HG03558 (cell line): Measurements from ENCODE around the gene TRIM66.

Source experiments
- ATAC-seq: cut with Tn5 transposase; IDR thresholded peaks from one replicate; pipeline ENCODE4 v1.9.1; 2021; ENCODE audit warnings: moderate number of reproducible peaks; ENCODE audit not compliant: unreplicated experiment; ENCODE audit errors: extremely low read depth

Gene TRIM66

DNA sequence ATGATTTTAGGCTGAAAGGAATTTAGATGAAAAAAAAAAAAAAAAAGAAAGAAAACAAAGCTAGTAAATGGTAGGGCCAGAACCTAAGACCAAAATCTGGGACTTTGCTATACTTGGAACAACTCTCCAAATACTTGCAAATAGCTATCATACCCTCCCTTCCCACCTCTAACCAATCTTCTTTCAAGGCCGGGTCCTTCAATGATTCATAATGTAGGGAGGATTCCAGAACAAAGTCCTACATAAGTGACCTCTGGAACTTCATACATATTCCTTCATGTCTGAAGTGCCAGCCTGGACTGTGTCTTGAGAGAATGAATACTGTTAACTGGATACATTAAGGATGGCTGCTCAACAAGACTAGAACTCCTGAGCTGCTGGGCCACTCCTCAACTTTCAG, 98.4 kb downstream of the TRIM66 start:
- ATAC-seq = no peak

DNA sequence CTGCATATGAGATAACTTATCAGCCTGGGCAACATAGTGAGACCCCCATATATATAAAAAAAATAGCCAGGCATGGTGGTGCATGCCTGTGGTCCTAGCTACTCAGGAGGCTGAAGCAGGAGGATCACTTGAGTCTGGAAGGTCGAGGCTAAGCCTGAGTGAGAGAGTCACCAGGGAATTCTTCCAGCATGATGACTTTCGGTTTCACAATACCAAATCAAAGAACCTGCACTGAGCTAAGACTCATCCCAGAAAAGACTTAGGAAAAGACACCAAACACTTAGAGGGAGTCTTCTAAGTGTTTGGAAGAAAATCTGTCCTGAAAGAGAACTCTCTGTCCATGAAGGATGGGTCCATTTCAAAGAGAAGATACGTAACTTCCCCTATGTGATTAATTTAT, 101.2 kb downstream of the TRIM66 start:
- no peak for ATAC-seq

GRCh38 chr11:8577791-8578581, 104.5 kb downstream of the TRIM66 start:
- no peak for ATAC-seq

- ATAC-seq = no peak
Measured at GRCh38 chr11:8574798-8575197, 107.7 kb downstream of the TRIM66 start.

DNA sequence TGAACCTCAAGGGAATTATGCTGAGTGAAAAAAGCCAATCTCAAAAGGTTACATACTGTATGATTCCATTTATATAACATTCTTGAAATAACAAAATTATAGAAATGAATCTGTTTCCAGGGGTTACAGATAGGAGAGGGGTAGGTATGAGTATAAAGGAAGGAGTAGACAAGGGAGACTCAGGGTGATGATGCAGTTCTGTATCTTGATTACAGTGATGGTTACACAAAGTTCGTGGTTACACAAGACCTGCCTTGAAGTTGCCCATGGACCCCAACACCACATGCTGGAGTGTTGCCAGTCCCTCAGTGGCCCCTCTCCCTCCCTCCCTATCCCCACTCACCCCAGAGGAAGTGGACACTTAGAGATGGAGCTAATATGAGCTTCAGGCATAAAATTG, 108.7 kb downstream of the TRIM66 start:
- no peak for ATAC-seq

- no peak for ATAC-seq
Measured at GRCh38 chr11:8567602-8568198, 114.8 kb downstream of the TRIM66 start.

- ATAC-seq = no peak
Measured at GRCh38 chr11:8566613-8567210, 115.8 kb downstream of the TRIM66 start.

DNA sequence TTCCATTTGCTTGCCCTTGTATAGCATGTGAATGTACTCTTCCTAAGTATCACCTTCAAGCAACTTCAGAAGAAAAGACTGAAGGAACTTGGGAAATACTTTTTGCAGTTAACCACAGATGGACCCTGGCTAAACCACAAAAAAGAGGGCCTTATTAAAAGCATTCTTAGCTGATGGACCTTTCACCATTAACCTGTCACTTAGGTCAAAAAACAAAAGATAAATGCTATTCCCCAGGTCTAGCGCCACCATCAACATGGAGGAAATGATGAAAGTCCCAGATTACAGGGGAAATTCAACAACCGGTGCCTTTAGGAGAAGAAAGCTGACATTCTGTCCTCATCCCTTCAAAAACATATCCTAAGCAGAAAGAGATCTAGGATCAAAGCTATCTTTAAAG, 117.9 kb downstream of the TRIM66 start:
- ATAC-seq = no peak
